ENCODE data around the gene ABCA6. TPM values are rescaled to one million over a fixed set of nuclear protein-coding genes. Genes with fewer than 3 reads are reported as not detected.

Gene ABCA6
- total and polyA plus RNA-seq, 9 of the 15 experiments (the other 6 are each of a cell fraction or from before 2014, with no cell fraction given), result 0.06 to 0.73 (median 0.15) TPM

DNA sequence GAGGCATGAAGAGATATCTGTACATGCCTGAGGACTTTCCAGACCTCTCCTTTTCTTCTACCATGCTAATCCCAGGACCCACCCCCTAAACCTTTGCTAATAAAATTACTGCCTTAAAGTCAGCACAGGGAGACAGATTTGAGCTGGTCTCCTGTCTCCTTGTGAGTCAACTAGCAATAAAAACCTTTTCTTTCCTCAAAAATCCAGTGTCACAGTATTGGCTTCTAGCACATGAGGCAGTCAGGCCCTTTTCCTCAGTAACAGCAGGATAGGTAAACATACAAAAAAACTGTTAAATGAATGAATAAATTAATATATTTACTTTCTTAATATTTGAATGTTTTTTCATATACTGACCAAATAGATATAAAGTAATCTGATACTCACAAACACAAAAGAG is 45.6 kb upstream of the ABCA6 start:
- H2AFZ ChIP-seq (ENCODE audit: low read depth, low read length), result peak overlapping the region; percentile 29
- H4K20me1 ChIP-seq (replicated peaks; ENCODE audit: control insufficient read depth, insufficient read depth, low read length), result no peaks in the 10 kb centered on the region
- H3K27ac ChIP-seq (ENCODE audit: extremely low read depth, low read depth, low read length), result no peak overlapping the region
- FAIRE-seq, result no peak
- no peaks in the 10 kb centered on the region for H3K79me2 ChIP-seq (ENCODE audit: control insufficient read depth, insufficient read depth, low read length)
- POLR2A ChIA-PET, result interaction anchor here (1.0 to 1.7 kb wide), 2 partner anchors 8 to 9 kb away, joined by 3 to 4 read pairs; no protein-coding TSS in a partner anchor
- no peak overlapping the region for H3K4me2 ChIP-seq (ENCODE audit: insufficient read depth, low read length)
- no peak for TF ChIP-seq ZC3H8 (IDR thresholded peaks at IDR 0.05)
- no peak for TF ChIP-seq POU5F1 (IDR thresholded peaks at IDR 0.05; ENCODE audit: borderline replicate concordance, low read depth, low read length, partially characterized antibody)
- TF ChIP-seq, protein P1, sequence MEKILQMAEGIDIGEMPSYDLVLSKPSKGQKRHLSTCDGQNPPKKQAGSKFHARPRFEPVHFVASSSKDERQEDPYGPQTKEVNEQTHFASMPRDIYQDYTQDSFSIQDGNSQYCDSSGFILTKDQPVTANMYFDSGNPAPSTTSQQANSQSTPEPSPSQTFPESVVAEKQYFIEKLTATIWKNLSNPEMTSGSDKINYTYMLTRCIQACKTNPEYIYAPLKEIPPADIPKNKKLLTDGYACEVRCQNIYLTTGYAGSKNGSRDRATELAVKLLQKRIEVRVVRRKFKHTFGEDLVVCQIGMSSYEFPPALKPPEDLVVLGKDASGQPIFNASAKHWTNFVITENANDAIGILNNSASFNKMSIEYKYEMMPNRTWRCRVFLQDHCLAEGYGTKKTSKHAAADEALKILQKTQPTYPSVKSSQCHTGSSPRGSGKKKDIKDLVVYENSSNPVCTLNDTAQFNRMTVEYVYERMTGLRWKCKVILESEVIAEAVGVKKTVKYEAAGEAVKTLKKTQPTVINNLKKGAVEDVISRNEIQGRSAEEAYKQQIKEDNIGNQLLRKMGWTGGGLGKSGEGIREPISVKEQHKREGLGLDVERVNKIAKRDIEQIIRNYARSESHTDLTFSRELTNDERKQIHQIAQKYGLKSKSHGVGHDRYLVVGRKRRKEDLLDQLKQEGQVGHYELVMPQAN (IDR thresholded peaks at IDR 0.05; ENCODE audit: borderline replicate concordance), result no peak
- no peak for TF ChIP-seq LARP7 (IDR thresholded peaks at IDR 0.05)
- TF ChIP-seq MAFG (tag; conservative IDR thresholded peaks at IDR 0.05), result no peak
- no peak for TF ChIP-seq YY1 (IDR thresholded peaks at IDR 0.05; ENCODE audit: borderline replicate concordance in 1 of 3, control insufficient read depth in 1 of 3, extremely low read depth in 1 of 3, insufficient read depth in 3 of 3, insufficient read length in 1 of 3, insufficient replicate concordance in 2 of 3, low read depth in 1 of 3, low read length in 2 of 3)
- no peak for TF ChIP-seq RAD21 (CRISPR knock-in tag; conservative IDR thresholded peaks at IDR 0.05 in 1 of 2, IDR thresholded peaks at IDR 0.05 in 1 of 2)
- TF ChIP-seq, protein P2, sequence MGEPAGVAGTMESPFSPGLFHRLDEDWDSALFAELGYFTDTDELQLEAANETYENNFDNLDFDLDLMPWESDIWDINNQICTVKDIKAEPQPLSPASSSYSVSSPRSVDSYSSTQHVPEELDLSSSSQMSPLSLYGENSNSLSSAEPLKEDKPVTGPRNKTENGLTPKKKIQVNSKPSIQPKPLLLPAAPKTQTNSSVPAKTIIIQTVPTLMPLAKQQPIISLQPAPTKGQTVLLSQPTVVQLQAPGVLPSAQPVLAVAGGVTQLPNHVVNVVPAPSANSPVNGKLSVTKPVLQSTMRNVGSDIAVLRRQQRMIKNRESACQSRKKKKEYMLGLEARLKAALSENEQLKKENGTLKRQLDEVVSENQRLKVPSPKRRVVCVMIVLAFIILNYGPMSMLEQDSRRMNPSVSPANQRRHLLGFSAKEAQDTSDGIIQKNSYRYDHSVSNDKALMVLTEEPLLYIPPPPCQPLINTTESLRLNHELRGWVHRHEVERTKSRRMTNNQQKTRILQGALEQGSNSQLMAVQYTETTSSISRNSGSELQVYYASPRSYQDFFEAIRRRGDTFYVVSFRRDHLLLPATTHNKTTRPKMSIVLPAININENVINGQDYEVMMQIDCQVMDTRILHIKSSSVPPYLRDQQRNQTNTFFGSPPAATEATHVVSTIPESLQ (CRISPR knock-in tag; IDR thresholded peaks at IDR 0.05), result no peak
- no peak for TF ChIP-seq KDM5B (IDR thresholded peaks at IDR 0.05; ENCODE audit: insufficient replicate concordance, low read depth, low read length)
- no peak for TF ChIP-seq MYBL2 (IDR thresholded peaks at IDR 0.05; ENCODE audit: low read depth)
- TF ChIP-seq MYBL2 (CRISPR knock-in tag; IDR thresholded peaks at IDR 0.05; ENCODE audit: borderline replicate concordance), result no peak
- no peak for TF ChIP-seq SMARCE1 (IDR thresholded peaks at IDR 0.05)
- TF ChIP-seq HDGF (IDR thresholded peaks at IDR 0.05), result no peak
- TF ChIP-seq PRPF4 (IDR thresholded peaks at IDR 0.05; ENCODE audit: insufficient read depth, low read depth, low read length, poor library complexity, severe bottlenecking), result no peak
- no peak for TF ChIP-seq BHLHE40 (IDR thresholded peaks at IDR 0.05; ENCODE audit: low read length)
- TF ChIP-seq ZNF232 (CRISPR knock-in tag; IDR thresholded peaks at IDR 0.05), result no peak
- no peak for TF ChIP-seq HMG20B (CRISPR knock-in tag; IDR thresholded peaks at IDR 0.05)
- DNase-seq (ENCODE audit: extremely low read depth in 1 of 4, low spot score in 3 of 4), result no peak
- no peak for ATAC-seq
- no peak overlapping the region for H3K9ac ChIP-seq (ENCODE audit: insufficient read depth in 1 of 2, low read depth in 2 of 2, low read length in 2 of 2)
- H3K36me3 ChIP-seq (ENCODE audit: control insufficient read depth, insufficient read depth, low read length), result no peaks in the 10 kb centered on the region
- H3K4me1 ChIP-seq (replicated peaks in 1 of 2; ENCODE audit: control insufficient read depth in 2 of 2, insufficient read depth in 2 of 2, low read length in 2 of 2), result no peaks in the 10 kb centered on the region; a peak in 1 of 5 replicates
- in situ Hi-C loops (cut with MboI), result no loop called here
- intact Hi-C loops (cut with micrococcal nuclease), result no loop called here
- H3K27me3 ChIP-seq (ENCODE audit: control insufficient read depth in 2 of 2, insufficient read depth in 2 of 2, low read length in 2 of 2), result no peaks in the 10 kb centered on the region
- no peak overlapping the region for H3K4me3 ChIP-seq
- no TSS peak for BruUV-seq (replicated peaks)
- no peaks in the 10 kb centered on the region for H3K9me1 ChIP-seq (ENCODE audit: control insufficient read depth, insufficient read depth, low read length)
- H3K9me3 ChIP-seq (replicated peaks; ENCODE audit: control insufficient read depth, insufficient read depth, low read depth, low read length), result no peaks in the 10 kb centered on the region
- CTCF ChIA-PET (ENCODE audit: low intra/inter-chr PET ratio), result no interaction called here

Data from K562 (cell line).